ENCODE results near the gene TMEM109.

GRCh38 chr11:60891103-60891741, 22.7 kb upstream of the TMEM109 start:
- no peak for TF ChIP-seq EZH2 (IDR thresholded peaks at IDR 0.05; ENCODE audit: insufficient read depth, poor library complexity, severe bottlenecking)
- TF ChIP-seq EZH2phosphoT487 (IDR thresholded peaks at IDR 0.05; ENCODE audit: insufficient read depth, low read depth): no peak

All from GM23248 (cell line).